ENCODE measurements around the gene PLXNA4. TPM values are rescaled to one million over a fixed set of nuclear protein-coding genes. Genes with fewer than 3 reads are reported as not detected.

Gene PLXNA4
- total RNA-seq, 1 experiment from 2014 or later, result not detected

DNA sequence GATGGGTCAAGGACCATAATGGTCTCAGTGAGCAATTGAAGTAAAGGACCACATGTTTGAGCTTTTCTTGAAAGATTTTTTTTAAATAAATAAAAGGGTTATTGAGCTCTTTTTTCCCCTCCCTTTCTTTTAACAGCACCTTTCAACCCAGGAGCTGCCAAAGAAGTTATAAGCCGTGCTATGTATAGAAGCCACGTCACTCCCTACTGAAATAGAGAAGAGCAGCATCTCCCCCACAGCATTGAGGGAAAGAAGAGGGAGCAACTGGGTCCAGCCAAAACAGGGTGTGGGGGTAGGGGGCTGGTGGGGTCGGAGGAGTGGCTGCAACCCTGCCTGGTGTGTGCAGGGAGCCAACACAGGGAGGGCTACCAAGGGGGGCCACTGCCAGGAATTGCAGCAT lies 227.2 kb downstream of the PLXNA4 start:
- POLR2A ChIA-PET, result no interaction called here

More for the DNA sequence above, 227.2 kb downstream of the PLXNA4 start:
- RAD21 ChIA-PET (ENCODE audit: low non-redundant PET in 1 of 2, low total read pairs in 2 of 2, uncharacterized antibody in 2 of 2, unreplicated experiment in 2 of 2), result no interaction called here
- Histone ChIP-seq H3K27me3 (ENCODE audit: insufficient read depth, low read length) (peaks cover 76% of the 10 kb centered on the region), H3K4me1 (ENCODE audit: control insufficient read depth in 1 of 2, insufficient read depth in 2 of 2, low read length in 2 of 2) (no peaks in the 10 kb centered on the region), H4K20me1 (ENCODE audit: insufficient read depth) (no peaks in the 10 kb centered on the region), H2AFZ (ENCODE audit: low read depth, low read length, poor library complexity, severe bottlenecking) (no peak overlapping the region), H3K4me3 (replicated peaks in 1 of 2; ENCODE audit: low read depth in 1 of 2, low read length in 2 of 2) (no peak overlapping the region), H3K9me3 (ENCODE audit: control insufficient read depth in 1 of 2, insufficient read depth in 1 of 2, low read depth in 1 of 2, low read length in 2 of 2) (no peaks in the 10 kb centered on the region), H3K9me2 (ENCODE audit: insufficient read depth) (no peaks in the 10 kb centered on the region), H3K79me2 (ENCODE audit: insufficient read depth, low read length) (no peaks in the 10 kb centered on the region), H3K9ac (ENCODE audit: low read length) (no peak overlapping the region), H3K4me2 (ENCODE audit: low read length) (no peak overlapping the region), H3K27ac (ENCODE audit: low read depth, low read length) (no peak overlapping the region), H3K36me3 (ENCODE audit: control insufficient read depth in 1 of 2, insufficient read depth in 2 of 2, low read length in 2 of 2) (no peaks in the 10 kb centered on the region)
- DNase-seq (ENCODE audit: low read depth, low spot score) (no peak), ATAC-seq (no peak)
- intact Hi-C loops (cut with micrococcal nuclease), result no loop called here
- CTCF ChIA-PET, result no interaction called here
- no peak for TF ChIP-seq POLR2AphosphoS5 (IDR thresholded peaks at IDR 0.05; ENCODE audit: low read depth, low read length)
- TF ChIP-seq EZH2phosphoT487 (IDR thresholded peaks at IDR 0.05; ENCODE audit: borderline replicate concordance), result no peak
- TF ChIP-seq YY1 (IDR thresholded peaks at IDR 0.05; ENCODE audit: extremely low read depth, insufficient replicate concordance, low read depth, low read length), result no peak
- TF ChIP-seq ZNF274 (IDR thresholded peaks at IDR 0.05; ENCODE audit: low read depth, low read length), result no peak
- TF ChIP-seq CEBPB (IDR thresholded peaks at IDR 0.05; ENCODE audit: low read depth), result no peak
- TF ChIP-seq SIN3A (IDR thresholded peaks at IDR 0.05; ENCODE audit: low read depth), result no peak
- no peak for TF ChIP-seq REST (IDR thresholded peaks at IDR 0.05; ENCODE audit: low read depth)
- TF ChIP-seq FOSL1 (IDR thresholded peaks at IDR 0.05; ENCODE audit: low read depth), result no peak
- no peak for TF ChIP-seq ZFX (IDR thresholded peaks at IDR 0.05)
- TF ChIP-seq CBX3 (IDR thresholded peaks at IDR 0.05; ENCODE audit: low read depth), result no peak
- TF ChIP-seq SP1 (IDR thresholded peaks at IDR 0.05; ENCODE audit: low read depth), result no peak
- TF ChIP-seq RAD21 (IDR thresholded peaks at IDR 0.05; ENCODE audit: low read depth), result no peak
- BruUV-seq (replicated peaks), result no TSS peak
